T-helper 2 cell treated with Interferon-gamma antibody and Interleukin-4, amounts not matched to agents 5 μg/mL and 100 μg/mL, for 36 hours (primary cell): Measurements from ENCODE around the gene GPR137.

Source experiments
- DNase-seq: peaks from one replicate; pipeline ENCODE4 v3.0.0; 2021; ENCODE audit warnings: low spot score
- H3K27ac Mint-ChIP-seq: one replicate; pipeline ENCODE4 v1.8.0; 2021; ENCODE audit warnings: mild to moderate bottlenecking, mixed read lengths
- H3K27me3 Mint-ChIP-seq: one replicate; pipeline ENCODE4 v1.8.0; 2021; ENCODE audit warnings: low read depth, mixed read lengths
- H3K36me3 Mint-ChIP-seq: one replicate; pipeline ENCODE4 v1.8.0; 2021; ENCODE audit warnings: low read depth, mixed read lengths
- H3K4me1 Mint-ChIP-seq: one replicate; pipeline ENCODE4 v1.8.0; 2021; ENCODE audit warnings: low read depth, mixed read lengths
- H3K4me3 Mint-ChIP-seq: one replicate; pipeline ENCODE4 v1.8.0; 2022; ENCODE audit warnings: mild to moderate bottlenecking, moderate library complexity, mixed read lengths
- H3K9me3 Mint-ChIP-seq: one replicate; pipeline ENCODE4 v1.8.0; 2021; ENCODE audit warnings: mixed read lengths

Gene GPR137

GRCh38 chr11:64284962-64285884, at the start of gene GPR137:
GPR137 (plus strand) TSS chr11:64285848; CDS start chr11:64286525, 677 bp downstream.
- Mint-ChIP-seq H3K9me3 (no peaks in the 10 kb centered on the region), H3K27me3 (peaks cover 6% of the 10 kb centered on the region), H3K36me3 (peaks cover 6% of the 10 kb centered on the region), H3K4me3 (peak within 1 kb of the TSS; percentile 89), H3K27ac (peak within 1 kb of the TSS; percentile 91), H3K4me1 (peaks cover 15% of the 10 kb centered on the region)
- DNase-seq: peak; percentile 90

- no peak overlapping the region for H3K27ac Mint-ChIP-seq
- no peak for DNase-seq
- H3K36me3 Mint-ChIP-seq: peaks cover 24% of the 10 kb centered on the region
- H3K9me3 Mint-ChIP-seq: no peaks in the 10 kb centered on the region
- no peak overlapping the region for H3K4me3 Mint-ChIP-seq
- H3K27me3 Mint-ChIP-seq: no peaks in the 10 kb centered on the region
- peaks cover 34% of the 10 kb centered on the region for H3K4me1 Mint-ChIP-seq
Measured at GRCh38 chr11:64237484-64237951, 48.1 kb upstream of the GPR137 start.

GRCh38 chr11:64238076-64238475, 47.6 kb upstream of the GPR137 start:
- no peaks in the 10 kb centered on the region for H3K9me3 Mint-ChIP-seq
- H3K27ac Mint-ChIP-seq: peak overlapping the region; percentile 8
- H3K27me3 Mint-ChIP-seq: no peaks in the 10 kb centered on the region
- peaks cover 31% of the 10 kb centered on the region for H3K4me1 Mint-ChIP-seq
- peaks cover 27% of the 10 kb centered on the region for H3K36me3 Mint-ChIP-seq
- DNase-seq: no peak
- H3K4me3 Mint-ChIP-seq: no peak overlapping the region

GRCh38 chr11:64238999-64239398, 46.6 kb upstream of the GPR137 start:
- Mint-ChIP-seq H3K36me3 (peaks cover 36% of the 10 kb centered on the region), H3K9me3 (no peaks in the 10 kb centered on the region), H3K27ac (peak overlapping the region; percentile 20), H3K4me3 (peak overlapping the region; percentile 43), H3K4me1 (peaks cover 33% of the 10 kb centered on the region), H3K27me3 (no peaks in the 10 kb centered on the region)
- no peak for DNase-seq

- H3K4me3 Mint-ChIP-seq: peak overlapping the region; percentile 91
Measured at GRCh38 chr11:64239662-64240434, 45.8 kb upstream of the GPR137 start.

GRCh38 chr11:64240435-64241240, 45.0 kb upstream of the GPR137 start, which contains the start of gene FKBP2:
FKBP2 (plus strand) TSS chr11:64241095; CDS start chr11:64242388, 1,293 bp downstream.
- H3K36me3 Mint-ChIP-seq: peaks cover 36% of the 10 kb centered on the region
- peaks cover 26% of the 10 kb centered on the region for H3K4me1 Mint-ChIP-seq
- peak within 1 kb of the TSS; percentile 95 for H3K27ac Mint-ChIP-seq
- H3K9me3 Mint-ChIP-seq: no peaks in the 10 kb centered on the region
- peak; percentile 99 for DNase-seq
- H3K4me3 Mint-ChIP-seq: peak within 1 kb of the TSS; percentile 91
- H3K27me3 Mint-ChIP-seq: no peaks in the 10 kb centered on the region

More at GRCh38 chr11:64239662-64240434, 45.8 kb upstream of the GPR137 start:
- peaks cover 38% of the 10 kb centered on the region for H3K36me3 Mint-ChIP-seq
- H3K27ac Mint-ChIP-seq: peak overlapping the region; percentile 95
- no peak for DNase-seq
- H3K4me1 Mint-ChIP-seq: peaks cover 33% of the 10 kb centered on the region
- H3K9me3 Mint-ChIP-seq: no peaks in the 10 kb centered on the region
- H3K27me3 Mint-ChIP-seq: no peaks in the 10 kb centered on the region

- Mint-ChIP-seq H3K27me3 (no peaks in the 10 kb centered on the region), H3K4me3 (peak overlapping the region; percentile 91), H3K27ac (peak overlapping the region; percentile 95), H3K36me3 (peaks cover 36% of the 10 kb centered on the region), H3K4me1 (peaks cover 24% of the 10 kb centered on the region), H3K9me3 (no peaks in the 10 kb centered on the region)
- DNase-seq: peak; percentile 99
Measured at GRCh38 chr11:64241241-64241490, 44.5 kb upstream of the GPR137 start.

- no peak for DNase-seq
- H3K27me3 Mint-ChIP-seq: no peaks in the 10 kb centered on the region
Measured at GRCh38 chr11:64241491-64242374, 43.9 kb upstream of the GPR137 start.

GRCh38 chr11:64243236-64243854, 42.3 kb upstream of the GPR137 start:
- no peak for DNase-seq
- Mint-ChIP-seq H3K4me3 (peak overlapping the region; percentile 54), H3K4me1 (peaks cover 26% of the 10 kb centered on the region), H3K9me3 (no peaks in the 10 kb centered on the region), H3K27ac (peak overlapping the region; percentile 31), H3K36me3 (peaks cover 26% of the 10 kb centered on the region), H3K27me3 (no peaks in the 10 kb centered on the region)

More at GRCh38 chr11:64241491-64242374, 43.9 kb upstream of the GPR137 start:
- H3K9me3 Mint-ChIP-seq: no peaks in the 10 kb centered on the region
- H3K36me3 Mint-ChIP-seq: peaks cover 36% of the 10 kb centered on the region
- H3K4me1 Mint-ChIP-seq: peaks cover 24% of the 10 kb centered on the region
- H3K27ac Mint-ChIP-seq: peak overlapping the region; percentile 95
- peak overlapping the region; percentile 91 for H3K4me3 Mint-ChIP-seq

GRCh38 chr11:64244107-64244506, 41.5 kb upstream of the GPR137 start:
- H3K27ac Mint-ChIP-seq: peak overlapping the region; percentile 31
- no peaks in the 10 kb centered on the region for H3K27me3 Mint-ChIP-seq
- H3K4me1 Mint-ChIP-seq: peaks cover 26% of the 10 kb centered on the region

GRCh38 chr11:64244966-64245365, 40.7 kb upstream of the GPR137 start:
- H3K27me3 Mint-ChIP-seq: no peaks in the 10 kb centered on the region
- peaks cover 28% of the 10 kb centered on the region for H3K4me1 Mint-ChIP-seq
- DNase-seq: no peak
- H3K4me3 Mint-ChIP-seq: peak overlapping the region; percentile 91
- H3K9me3 Mint-ChIP-seq: no peaks in the 10 kb centered on the region
- H3K36me3 Mint-ChIP-seq: peaks cover 20% of the 10 kb centered on the region
- H3K27ac Mint-ChIP-seq: peak overlapping the region; percentile 36

More at GRCh38 chr11:64244107-64244506, 41.5 kb upstream of the GPR137 start:
- H3K36me3 Mint-ChIP-seq: peaks cover 23% of the 10 kb centered on the region
- peak overlapping the region; percentile 54 for H3K4me3 Mint-ChIP-seq
- no peak for DNase-seq
- no peaks in the 10 kb centered on the region for H3K9me3 Mint-ChIP-seq

- Mint-ChIP-seq H3K36me3 (peaks cover 16% of the 10 kb centered on the region), H3K27ac (peak overlapping the region; percentile 78), H3K9me3 (no peaks in the 10 kb centered on the region), H3K4me1 (peaks cover 25% of the 10 kb centered on the region), H3K4me3 (peak overlapping the region; percentile 91), H3K27me3 (no peaks in the 10 kb centered on the region)
- no peak for DNase-seq
Measured at GRCh38 chr11:64245401-64245796, 40.2 kb upstream of the GPR137 start.
